ENCODE data around the gene UGT3A1.

UGT3A1 gene

GRCh38 chr5:35960328-35960727 lies 30.9 kb downstream of the UGT3A1 start:
- Histone ChIP-seq H3K27me3 (replicated peaks) (no peaks in the 10 kb centered on the region), H3K27ac (no peak overlapping the region), H3K4me3 (ENCODE audit: low read depth, low read length) (no peak overlapping the region), H3K36me3 (replicated peaks) (no peaks in the 10 kb centered on the region)
- in situ Hi-C loops (cut with HindIII; ENCODE audit: low pct_ligation_motif_present, low sequenced_read_pairs), result no loop called here
- no peak for TF ChIP-seq CTCF (IDR thresholded peaks at IDR 0.05; ENCODE audit: low read depth, low read length, missing control alignments)
- DNase-seq, result no peak

- no peak overlapping the region for H3K4me3 ChIP-seq (ENCODE audit: low read depth, low read length)
- H3K36me3 ChIP-seq (replicated peaks), result no peaks in the 10 kb centered on the region
- in situ Hi-C loops (cut with HindIII; ENCODE audit: low pct_ligation_motif_present, low sequenced_read_pairs), result no loop called here
- H3K27ac ChIP-seq, result no peak overlapping the region
- no peaks in the 10 kb centered on the region for H3K27me3 ChIP-seq (replicated peaks)
- TF ChIP-seq CTCF (IDR thresholded peaks at IDR 0.05; ENCODE audit: low read depth, low read length, missing control alignments), result no peak
- DNase-seq, result no peak
Measured at GRCh38 chr5:35956429-35956828, 34.8 kb downstream of the UGT3A1 start.

- Histone ChIP-seq H3K27me3 (replicated peaks) (no peaks in the 10 kb centered on the region), H3K27ac (no peak overlapping the region), H3K4me3 (ENCODE audit: low read depth, low read length) (no peak overlapping the region), H3K36me3 (replicated peaks) (no peaks in the 10 kb centered on the region)
- TF ChIP-seq CTCF (IDR thresholded peaks at IDR 0.05; ENCODE audit: low read depth, low read length, missing control alignments), result no peak
- DNase-seq, result no peak
- in situ Hi-C loops (cut with HindIII; ENCODE audit: low pct_ligation_motif_present, low sequenced_read_pairs), result no loop called here
Measured at GRCh38 chr5:35954175-35954574, 37.0 kb downstream of the UGT3A1 start.

- no peak for DNase-seq
- TF ChIP-seq CTCF (IDR thresholded peaks at IDR 0.05; ENCODE audit: low read depth, low read length, missing control alignments), result no peak
- Histone ChIP-seq H3K4me3 (ENCODE audit: low read depth, low read length) (no peak overlapping the region), H3K36me3 (replicated peaks) (no peaks in the 10 kb centered on the region), H3K27me3 (replicated peaks) (no peaks in the 10 kb centered on the region), H3K27ac (no peak overlapping the region)
- in situ Hi-C loops (cut with HindIII; ENCODE audit: low pct_ligation_motif_present, low sequenced_read_pairs), result no loop called here
Measured at GRCh38 chr5:35947085-35947484, 44.1 kb downstream of the UGT3A1 start.

- H3K36me3 ChIP-seq (replicated peaks), result no peaks in the 10 kb centered on the region
- peak; percentile 21 for TF ChIP-seq CTCF (IDR thresholded peaks at IDR 0.05; ENCODE audit: low read depth, low read length, missing control alignments)
- no peak overlapping the region for H3K4me3 ChIP-seq (ENCODE audit: low read depth, low read length)
- H3K27ac ChIP-seq, result no peak overlapping the region
- H3K27me3 ChIP-seq (replicated peaks), result no peaks in the 10 kb centered on the region
- no peak for DNase-seq
- in situ Hi-C loops (cut with HindIII; ENCODE audit: low pct_ligation_motif_present, low sequenced_read_pairs), result no loop called here
Measured at GRCh38 chr5:35939639-35940038, 51.6 kb downstream of the UGT3A1 start.

- DNase-seq, result peak; percentile 59
- no peak for TF ChIP-seq CTCF (IDR thresholded peaks at IDR 0.05; ENCODE audit: low read depth, low read length, missing control alignments)
- Histone ChIP-seq H3K4me3 (ENCODE audit: low read depth, low read length) (no peak within 1 kb of the TSS), H3K27ac (no peak within 1 kb of the TSS), H3K27me3 (replicated peaks) (no peaks in the 10 kb centered on the region), H3K36me3 (replicated peaks) (no peaks in the 10 kb centered on the region)
- in situ Hi-C loops (cut with HindIII; ENCODE audit: low pct_ligation_motif_present, low sequenced_read_pairs), result no loop called here
Measured at GRCh38 chr5:35938568-35939227, 52.5 kb downstream of the UGT3A1 start, which contains the start of gene CAPSL. Gene CAPSL (minus strand): TSS chr5:35938622. CDS start chr5:35921120, 17,502 bp downstream.

Measured in brain microvascular endothelial cell (primary cell).